Epithelial cell of proximal tubule (primary cell): ENCODE data around the gene MMD2. TPM values are rescaled to one million over a fixed set of nuclear protein-coding genes. Genes with fewer than 3 reads are reported as not detected.

Experiments used
- DNase-seq: peaks from one replicate; pipeline ENCODE4 v3.0.0-alpha.2; 2011; ENCODE audit warnings: low read depth
- H3K4me3 ChIP-seq: 2 replicates; pipeline ENCODE4 v1.5.1; 2011; ENCODE audit warnings: low read depth, mild to moderate bottlenecking, low read length
- total RNA-seq: library from RNA; depleted of rRNA; stranded (reverse); fragments of >200 nt; gene quantifications from 2 replicates; pipeline ENCODE4 v1.2.3, GENCODE V29; 2015
- TF ChIP-seq, protein P1 (sequence below): conservative IDR thresholded peaks from 2 replicates; pipeline ENCODE4 v1.5.1; 2012; ENCODE audit warnings: low read depth, mild to moderate bottlenecking, low read length

MMD2 gene
- total RNA-seq, 1 donor from 2014 or later = not detected

GRCh38 chr7:4871056-4871680, 87.8 kb downstream of the MMD2 start:
- H3K4me3 ChIP-seq = no peak overlapping the region
- TF ChIP-seq, protein P1, sequence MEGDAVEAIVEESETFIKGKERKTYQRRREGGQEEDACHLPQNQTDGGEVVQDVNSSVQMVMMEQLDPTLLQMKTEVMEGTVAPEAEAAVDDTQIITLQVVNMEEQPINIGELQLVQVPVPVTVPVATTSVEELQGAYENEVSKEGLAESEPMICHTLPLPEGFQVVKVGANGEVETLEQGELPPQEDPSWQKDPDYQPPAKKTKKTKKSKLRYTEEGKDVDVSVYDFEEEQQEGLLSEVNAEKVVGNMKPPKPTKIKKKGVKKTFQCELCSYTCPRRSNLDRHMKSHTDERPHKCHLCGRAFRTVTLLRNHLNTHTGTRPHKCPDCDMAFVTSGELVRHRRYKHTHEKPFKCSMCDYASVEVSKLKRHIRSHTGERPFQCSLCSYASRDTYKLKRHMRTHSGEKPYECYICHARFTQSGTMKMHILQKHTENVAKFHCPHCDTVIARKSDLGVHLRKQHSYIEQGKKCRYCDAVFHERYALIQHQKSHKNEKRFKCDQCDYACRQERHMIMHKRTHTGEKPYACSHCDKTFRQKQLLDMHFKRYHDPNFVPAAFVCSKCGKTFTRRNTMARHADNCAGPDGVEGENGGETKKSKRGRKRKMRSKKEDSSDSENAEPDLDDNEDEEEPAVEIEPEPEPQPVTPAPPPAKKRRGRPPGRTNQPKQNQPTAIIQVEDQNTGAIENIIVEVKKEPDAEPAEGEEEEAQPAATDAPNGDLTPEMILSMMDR = no peak
- no peak for DNase-seq

DNA sequence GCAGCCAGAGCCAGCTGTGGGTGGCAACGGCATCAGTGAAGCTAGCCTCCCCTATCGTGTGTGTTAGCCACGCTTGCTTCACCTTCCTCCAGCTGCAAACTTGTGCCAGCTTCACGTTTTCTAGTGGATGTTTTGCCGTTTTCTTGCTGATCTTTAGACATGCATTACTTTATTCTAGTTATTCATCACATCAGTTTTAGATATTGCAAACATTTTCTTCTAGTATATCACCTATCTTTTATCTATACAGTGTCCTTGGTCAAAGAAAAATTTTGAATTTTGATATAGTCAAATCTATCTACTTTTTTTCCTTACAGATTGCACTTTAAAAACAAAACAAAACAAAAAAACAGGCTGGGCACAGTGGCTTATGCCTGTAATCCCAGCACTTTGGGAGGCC, 90.5 kb downstream of the MMD2 start:
- TF ChIP-seq, protein P1 = no peak
- DNase-seq = no peak
- H3K4me3 ChIP-seq = no peak overlapping the region

DNA sequence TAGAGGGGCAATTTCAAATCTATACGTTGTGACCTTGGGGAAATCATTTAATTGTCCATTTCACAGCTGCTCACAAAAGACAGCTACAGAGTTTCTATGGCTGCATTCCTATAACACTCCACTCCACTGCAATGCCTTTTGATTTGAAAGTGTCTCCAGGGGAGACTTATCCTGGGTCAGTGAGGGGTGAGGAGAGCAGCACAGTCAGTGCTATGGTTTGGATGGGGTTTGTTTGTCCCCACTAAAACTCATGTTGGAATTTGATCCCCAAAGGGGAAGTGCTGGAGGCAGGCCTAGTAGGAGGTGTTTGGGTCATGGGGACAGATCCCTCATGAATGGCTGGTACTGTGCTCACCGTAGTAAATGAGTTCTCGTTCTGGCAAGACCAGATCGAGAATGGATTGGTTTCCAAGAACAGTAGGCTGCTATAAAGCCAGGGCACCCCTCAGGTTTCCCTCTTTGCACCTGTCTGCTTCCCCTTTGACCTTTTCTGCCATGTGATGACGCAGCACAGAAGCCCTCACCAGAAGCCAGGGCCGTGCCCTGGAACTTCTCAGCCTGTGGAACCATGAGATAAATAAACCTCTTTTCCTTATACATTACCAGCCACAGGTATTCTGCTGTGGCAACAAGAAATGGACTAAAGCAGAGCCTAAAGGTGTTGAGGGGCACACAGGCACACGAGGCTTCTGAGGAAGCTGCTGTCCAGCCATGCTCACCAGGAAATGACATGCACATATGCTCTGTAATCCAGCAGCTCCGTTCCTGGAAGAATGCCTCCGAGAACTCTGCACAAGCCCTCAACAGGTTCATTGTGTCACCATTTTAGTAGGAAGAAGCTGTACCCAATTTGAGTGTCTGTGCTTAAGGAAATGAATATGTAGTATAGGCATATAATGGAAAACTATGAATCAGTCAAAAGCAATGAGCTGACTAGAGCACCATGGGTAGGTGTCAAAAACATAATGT, 92.2 kb downstream of the MMD2 start:
- no peak overlapping the region for H3K4me3 ChIP-seq
- TF ChIP-seq, protein P1 = no peak
- DNase-seq = no peak

DNA sequence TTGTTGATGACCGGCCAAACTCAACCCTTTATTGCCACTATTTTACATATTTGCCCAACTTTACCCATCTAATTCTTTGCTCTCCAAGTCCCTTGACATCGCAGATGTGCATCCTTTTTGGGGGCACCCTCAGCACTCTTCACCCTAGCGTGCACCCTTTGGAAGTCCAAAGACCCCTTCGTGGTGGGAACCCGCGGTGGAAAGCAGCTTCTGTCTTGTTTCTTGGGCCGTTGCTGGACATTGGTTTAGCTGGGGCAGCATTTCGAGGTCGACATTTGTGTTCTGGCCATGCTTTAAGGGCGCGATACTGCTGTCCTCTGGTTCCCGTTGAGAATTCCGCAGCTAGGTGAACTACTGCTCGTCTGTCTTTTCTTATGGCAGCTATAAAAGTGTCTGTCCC, 96.8 kb downstream of the MMD2 start:
- DNase-seq = no peak
- H3K4me3 ChIP-seq = no peak overlapping the region
- TF ChIP-seq, protein P1 = no peak

DNA sequence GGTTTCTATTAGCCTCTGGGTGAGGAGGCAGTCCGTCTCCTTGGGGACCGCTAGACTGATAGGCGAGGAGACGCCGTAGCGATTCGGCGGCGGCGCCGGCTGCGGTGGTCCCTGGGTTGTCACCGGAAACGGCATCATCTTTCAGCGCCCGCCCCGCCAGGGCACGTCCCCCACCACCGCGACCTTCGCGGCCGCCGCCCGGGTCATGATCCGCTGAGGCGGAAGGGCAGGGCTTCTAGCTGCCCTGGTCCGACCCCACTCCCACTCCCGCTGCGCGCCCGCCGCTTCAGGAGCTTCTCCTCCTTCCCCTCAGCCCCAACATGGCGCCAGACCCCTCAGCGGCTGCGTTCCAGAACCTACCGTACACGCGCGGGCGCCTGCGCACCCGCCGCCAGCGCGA, 97.3 kb downstream of the MMD2 start, which contains the start of gene PAPOLB:
Gene PAPOLB, minus strand, starts transcription at position 358 of the 400 bp plus-strand sequence. Its CDS starts 220 bp downstream, at position 138.
- no peak for DNase-seq
- peak within 1 kb of the TSS; percentile 8 for H3K4me3 ChIP-seq
- TF ChIP-seq, protein P1 = no peak

- DNase-seq = no peak
- TF ChIP-seq, protein P1 = no peak
- no peak overlapping the region for H3K4me3 ChIP-seq
Measured at GRCh38 chr7:4861227-4861626, 97.8 kb downstream of the MMD2 start.
